ENCODE data around the gene UNC13D. TPM values are rescaled to one million over a fixed set of nuclear protein-coding genes. Genes with fewer than 3 reads are reported as not detected.

UNC13D gene
- polyA plus RNA-seq, 1 donor (not counting 4 experiments of a cell fraction or from before 2014, with no cell fraction given) = 0.25 TPM

DNA sequence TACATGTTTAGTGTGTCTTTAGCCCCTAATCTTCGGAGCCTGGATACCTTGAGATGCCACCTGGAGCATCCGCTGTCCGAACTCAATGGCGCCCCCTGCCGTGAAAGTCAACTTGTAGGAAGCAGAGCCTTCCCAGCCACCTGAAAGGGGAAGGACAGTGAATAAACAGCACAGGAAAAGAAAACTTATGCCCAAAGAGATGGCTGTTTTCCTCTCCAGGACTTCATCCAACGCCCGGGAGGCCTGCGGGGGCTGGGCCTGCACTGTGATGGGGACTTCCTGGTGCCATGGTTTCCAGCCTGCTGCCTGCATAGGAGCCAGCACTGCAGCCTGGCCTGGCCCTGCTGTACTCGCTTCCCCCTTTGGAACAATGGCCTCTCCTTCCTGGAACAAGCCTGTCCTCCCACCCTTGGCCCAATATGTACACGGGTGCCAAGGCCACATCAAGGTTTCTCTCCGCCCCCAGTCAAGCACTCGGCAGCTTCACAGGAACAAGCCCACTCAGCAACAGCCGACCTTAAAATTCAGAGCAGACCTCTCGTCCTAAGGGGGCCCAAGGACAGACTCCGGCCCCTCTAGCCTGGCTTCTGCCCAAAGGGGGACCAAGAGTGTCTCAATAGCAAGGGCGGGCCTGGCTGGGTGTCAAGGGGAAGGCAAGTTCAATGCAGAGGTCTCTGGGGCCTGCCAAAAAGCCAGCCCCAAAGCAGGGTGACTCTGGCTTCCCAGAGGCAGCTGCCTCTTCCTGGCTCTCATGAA lies 4.5 kb upstream of the UNC13D start:
- TF ChIP-seq EZH2 (IDR thresholded peaks at IDR 0.05; ENCODE audit: low read length) (no peak), CTCF (optimal IDR thresholded peaks at IDR 0.05 in 1 of 3, IDR thresholded peaks at IDR 0.05 in 1 of 3, conservative IDR thresholded peaks at IDR 0.05 in 1 of 3; ENCODE audit: extremely low read depth in 1 of 3, insufficient read depth in 2 of 3, low read length in 3 of 3) (peak; percentile 78 to 92 (median 87))
- peaks cover 26% of the 10 kb centered on the region for H3K4me1 ChIP-seq (ENCODE audit: control insufficient read depth, extremely low read depth, insufficient read depth, low read length)
- H3K9me3 ChIP-seq (ENCODE audit: control insufficient read depth, low read depth, low read length) = no peaks in the 10 kb centered on the region
- H3K4me2 ChIP-seq (ENCODE audit: control insufficient read depth, extremely low read depth, insufficient read depth, low read depth, low read length) = no peak overlapping the region
- H2AFZ ChIP-seq (ENCODE audit: control insufficient read depth, low read length) = no peak overlapping the region
- dilution Hi-C loops (cut with MboI; ENCODE audit: extremely low pct_ligation_motif_present, low sequenced_read_pairs) = no loop called here
- H3K9me1 ChIP-seq (ENCODE audit: control insufficient read depth, extremely low read depth, insufficient read depth, low read length) = no peaks in the 10 kb centered on the region
- no peak overlapping the region for H3K4me3 ChIP-seq (ENCODE audit: control insufficient read depth in 2 of 3, extremely low read depth in 1 of 3, insufficient read depth in 2 of 3, low read depth in 1 of 3, low read length in 3 of 3)
- DNase-seq (ENCODE audit: low read depth, low spot score) = no peak
- no peaks in the 10 kb centered on the region for H3K27me3 ChIP-seq (ENCODE audit: control insufficient read depth, extremely low read depth, insufficient read depth, low read length)
- H4K20me1 ChIP-seq (ENCODE audit: control insufficient read depth, extremely low read depth, insufficient read depth, low read length) = no peaks in the 10 kb centered on the region
- H3K9ac ChIP-seq (ENCODE audit: control insufficient read depth, extremely low read depth, insufficient read depth, low read length) = no peak overlapping the region
- no peak for FAIRE-seq
- H3K79me2 ChIP-seq (ENCODE audit: control insufficient read depth, insufficient read depth, low read length) = peaks cover 10% of the 10 kb centered on the region
- H3K36me3 ChIP-seq (ENCODE audit: control insufficient read depth in 2 of 2, extremely low read depth in 1 of 2, insufficient read depth in 2 of 2, low read length in 2 of 2) = peaks cover 24 to 37% of the 10 kb centered on the region in 2 experiments
- H3K27ac ChIP-seq (ENCODE audit: control insufficient read depth, insufficient read depth, low read length) = no peak overlapping the region

DNA sequence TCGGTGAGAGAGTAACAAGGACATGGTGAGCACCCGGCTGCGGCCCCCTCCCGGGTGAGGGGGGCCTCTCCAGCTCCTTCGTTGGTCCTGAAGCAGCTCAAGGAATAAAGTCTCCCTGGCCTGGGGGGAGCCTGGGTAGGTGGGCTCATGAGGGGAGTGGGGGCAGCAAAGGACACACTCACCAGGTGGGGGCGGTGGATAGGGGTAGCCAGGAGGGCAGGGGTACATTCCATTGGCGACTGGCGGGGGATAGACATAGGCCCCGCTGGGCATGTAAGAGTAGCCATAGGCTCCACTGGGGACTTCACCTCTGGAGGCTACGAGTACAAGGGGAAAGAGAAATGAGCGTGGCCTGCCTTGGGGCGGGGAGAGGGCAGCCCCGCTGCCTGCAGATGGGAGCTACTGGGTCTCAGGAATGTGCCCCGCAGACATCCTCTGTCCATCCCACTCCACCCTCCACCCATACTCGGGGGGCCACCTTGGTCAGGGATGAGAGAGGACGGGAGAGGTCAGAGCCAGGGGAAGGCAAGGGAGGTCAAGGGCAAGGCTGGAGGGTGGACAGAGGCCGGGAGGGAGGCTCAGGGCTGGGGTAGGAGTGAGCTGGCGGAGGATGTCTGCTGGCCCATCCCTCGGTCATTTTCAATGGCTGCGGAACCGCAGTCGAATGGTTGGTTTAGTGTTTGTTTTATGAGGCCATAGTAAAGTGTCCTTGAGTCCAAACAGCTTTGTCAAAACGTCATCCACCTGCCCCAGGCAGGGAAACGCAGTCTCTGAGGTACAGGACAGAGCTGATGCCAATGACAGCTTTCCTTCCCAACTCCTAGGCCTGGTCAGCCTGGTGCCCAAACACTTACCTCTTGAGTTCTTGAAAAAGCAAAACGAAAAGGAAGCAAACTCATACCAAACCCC lies 3.7 kb upstream of the UNC13D start:
- H3K36me3 ChIP-seq (ENCODE audit: control insufficient read depth in 2 of 2, extremely low read depth in 1 of 2, insufficient read depth in 2 of 2, low read length in 2 of 2) = peaks cover 24 to 37% of the 10 kb centered on the region in 2 experiments
- H3K9me3 ChIP-seq (ENCODE audit: control insufficient read depth, low read depth, low read length) = no peaks in the 10 kb centered on the region
- peaks cover 3% of the 10 kb centered on the region for H3K79me2 ChIP-seq (ENCODE audit: control insufficient read depth, insufficient read depth, low read length)
- H3K27me3 ChIP-seq (ENCODE audit: control insufficient read depth, extremely low read depth, insufficient read depth, low read length) = no peaks in the 10 kb centered on the region
- H3K4me2 ChIP-seq (ENCODE audit: control insufficient read depth, extremely low read depth, insufficient read depth, low read depth, low read length) = no peak overlapping the region
- no peak overlapping the region for H3K9ac ChIP-seq (ENCODE audit: control insufficient read depth, extremely low read depth, insufficient read depth, low read length)
- no peaks in the 10 kb centered on the region for H4K20me1 ChIP-seq (ENCODE audit: control insufficient read depth, extremely low read depth, insufficient read depth, low read length)
- no peak overlapping the region for H3K27ac ChIP-seq (ENCODE audit: control insufficient read depth, insufficient read depth, low read length)
- FAIRE-seq (no peak), DNase-seq (ENCODE audit: low read depth, low spot score) (no peak)
- no peak for TF ChIP-seq CTCF (optimal IDR thresholded peaks at IDR 0.05 in 1 of 3, IDR thresholded peaks at IDR 0.05 in 1 of 3, conservative IDR thresholded peaks at IDR 0.05 in 1 of 3; ENCODE audit: extremely low read depth in 1 of 3, insufficient read depth in 2 of 3, low read length in 3 of 3)
- TF ChIP-seq EZH2 (IDR thresholded peaks at IDR 0.05; ENCODE audit: low read length) = no peak
- no peaks in the 10 kb centered on the region for H3K9me1 ChIP-seq (ENCODE audit: control insufficient read depth, extremely low read depth, insufficient read depth, low read length)
- no peak overlapping the region for H2AFZ ChIP-seq (ENCODE audit: control insufficient read depth, low read length)
- dilution Hi-C loops (cut with MboI; ENCODE audit: extremely low pct_ligation_motif_present, low sequenced_read_pairs) = no loop called here
- H3K4me1 ChIP-seq (ENCODE audit: control insufficient read depth, extremely low read depth, insufficient read depth, low read length) = peaks cover 20% of the 10 kb centered on the region
- H3K4me3 ChIP-seq (ENCODE audit: control insufficient read depth in 2 of 3, extremely low read depth in 1 of 3, insufficient read depth in 2 of 3, low read depth in 1 of 3, low read length in 3 of 3) = no peak overlapping the region
